ENCODE results near the gene BMP2K. TPM values are rescaled to one million over a fixed set of nuclear protein-coding genes. Genes with fewer than 3 reads are reported as not detected.
A peak's percentile ranks its signal among the peaks of the same experiment; 100 is the strongest.

BMP2K gene
- total and polyA plus RNA-seq, 8 donors, result 4.7 to 68.7 (median 17.0) TPM

DNA sequence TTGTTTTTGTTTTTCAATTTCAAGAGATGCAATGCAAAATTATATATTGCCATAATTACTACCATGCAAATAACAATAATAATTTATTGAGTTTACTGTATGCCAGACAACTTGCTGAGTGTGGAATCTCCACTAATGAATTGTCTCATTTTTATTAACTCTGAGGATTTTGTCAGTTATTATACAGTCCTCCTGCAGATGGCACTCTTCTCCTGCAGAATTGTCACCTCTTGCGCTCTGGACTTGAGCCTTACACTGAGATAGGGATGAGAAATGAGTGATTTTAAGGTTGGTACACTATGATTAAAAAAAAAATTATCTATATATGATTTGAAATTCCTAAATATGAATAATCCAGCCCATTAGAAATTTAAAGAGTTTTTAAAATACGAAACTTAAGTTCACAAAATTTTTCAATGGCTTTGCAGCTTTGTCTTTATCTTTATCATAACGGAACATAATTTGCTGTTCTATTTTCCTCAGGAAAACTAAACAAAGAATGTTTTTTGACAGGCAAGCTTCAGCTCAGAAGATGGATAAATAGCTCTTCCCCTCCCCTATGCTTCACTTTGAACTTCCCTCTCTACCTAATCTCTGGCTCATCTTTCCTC is 175.8 kb downstream of the BMP2K start:
- H3K4me1 ChIP-seq, result no peaks in the 10 kb centered on the region
- H3K27me3 ChIP-seq, result no peaks in the 10 kb centered on the region
- no peak overlapping the region for H3K27ac ChIP-seq
- intact Hi-C loops (cut with DNase I; ENCODE audit: low total_unique reads), result no loop called here
- no peak overlapping the region for H3K4me3 ChIP-seq
- 44 to 56% (median 48%) methylated on average over 3 of the region's 3 CpGs for WGBS, 5 donors
- H3K9me3 ChIP-seq, result no peaks in the 10 kb centered on the region
- DNase-seq, result peak in 1 of 2 donors; percentile 74
- no peaks in the 10 kb centered on the region for H3K36me3 ChIP-seq
- no peak for TF ChIP-seq POLR2A (IDR thresholded peaks at IDR 0.05)
- TF ChIP-seq POLR2AphosphoS5 (IDR thresholded peaks at IDR 0.05), result no peak
- TF ChIP-seq, protein P1, sequence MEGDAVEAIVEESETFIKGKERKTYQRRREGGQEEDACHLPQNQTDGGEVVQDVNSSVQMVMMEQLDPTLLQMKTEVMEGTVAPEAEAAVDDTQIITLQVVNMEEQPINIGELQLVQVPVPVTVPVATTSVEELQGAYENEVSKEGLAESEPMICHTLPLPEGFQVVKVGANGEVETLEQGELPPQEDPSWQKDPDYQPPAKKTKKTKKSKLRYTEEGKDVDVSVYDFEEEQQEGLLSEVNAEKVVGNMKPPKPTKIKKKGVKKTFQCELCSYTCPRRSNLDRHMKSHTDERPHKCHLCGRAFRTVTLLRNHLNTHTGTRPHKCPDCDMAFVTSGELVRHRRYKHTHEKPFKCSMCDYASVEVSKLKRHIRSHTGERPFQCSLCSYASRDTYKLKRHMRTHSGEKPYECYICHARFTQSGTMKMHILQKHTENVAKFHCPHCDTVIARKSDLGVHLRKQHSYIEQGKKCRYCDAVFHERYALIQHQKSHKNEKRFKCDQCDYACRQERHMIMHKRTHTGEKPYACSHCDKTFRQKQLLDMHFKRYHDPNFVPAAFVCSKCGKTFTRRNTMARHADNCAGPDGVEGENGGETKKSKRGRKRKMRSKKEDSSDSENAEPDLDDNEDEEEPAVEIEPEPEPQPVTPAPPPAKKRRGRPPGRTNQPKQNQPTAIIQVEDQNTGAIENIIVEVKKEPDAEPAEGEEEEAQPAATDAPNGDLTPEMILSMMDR (IDR thresholded peaks at IDR 0.05), result peak in 5 of 7 experiments; percentile 43 to 66 (median 56)

DNA sequence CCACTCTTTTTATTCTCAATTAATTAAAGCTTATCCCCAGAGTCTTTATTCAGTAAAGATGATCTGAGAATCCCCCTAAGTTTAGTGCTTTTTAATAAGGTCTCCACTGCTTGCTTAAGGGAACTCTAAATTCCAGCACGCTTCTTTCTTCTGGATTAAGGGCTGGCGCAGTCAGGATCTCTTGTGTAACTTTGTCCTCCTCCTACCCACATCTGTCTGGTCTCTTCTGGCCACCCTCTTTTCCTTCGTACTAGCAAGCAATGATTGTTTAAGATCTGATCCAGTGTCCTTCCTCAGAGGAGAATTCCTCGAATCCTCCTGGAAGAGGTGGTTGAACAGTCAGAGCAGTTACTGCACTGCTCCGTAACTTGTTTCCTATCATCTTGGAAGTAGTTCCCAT is 177.1 kb downstream of the BMP2K start:
- H3K27me3 ChIP-seq, result no peaks in the 10 kb centered on the region
- intact Hi-C loops (cut with DNase I; ENCODE audit: low total_unique reads), result no loop called here
- 83 to 95% (median 92%) methylated on average over 5 of the region's 5 CpGs for WGBS, 5 donors
- DNase-seq, result no peak
- H3K27ac ChIP-seq, result no peak overlapping the region
- H3K36me3 ChIP-seq, result no peaks in the 10 kb centered on the region
- no peak overlapping the region for H3K4me3 ChIP-seq
- H3K9me3 ChIP-seq, result no peaks in the 10 kb centered on the region
- no peaks in the 10 kb centered on the region for H3K4me1 ChIP-seq
- TF ChIP-seq, protein P1 (IDR thresholded peaks at IDR 0.05), result no peak
- TF ChIP-seq EP300 (IDR thresholded peaks at IDR 0.05), result no peak
- no peak for TF ChIP-seq POLR2AphosphoS5 (IDR thresholded peaks at IDR 0.05)
- no peak for TF ChIP-seq POLR2A (IDR thresholded peaks at IDR 0.05)

DNA sequence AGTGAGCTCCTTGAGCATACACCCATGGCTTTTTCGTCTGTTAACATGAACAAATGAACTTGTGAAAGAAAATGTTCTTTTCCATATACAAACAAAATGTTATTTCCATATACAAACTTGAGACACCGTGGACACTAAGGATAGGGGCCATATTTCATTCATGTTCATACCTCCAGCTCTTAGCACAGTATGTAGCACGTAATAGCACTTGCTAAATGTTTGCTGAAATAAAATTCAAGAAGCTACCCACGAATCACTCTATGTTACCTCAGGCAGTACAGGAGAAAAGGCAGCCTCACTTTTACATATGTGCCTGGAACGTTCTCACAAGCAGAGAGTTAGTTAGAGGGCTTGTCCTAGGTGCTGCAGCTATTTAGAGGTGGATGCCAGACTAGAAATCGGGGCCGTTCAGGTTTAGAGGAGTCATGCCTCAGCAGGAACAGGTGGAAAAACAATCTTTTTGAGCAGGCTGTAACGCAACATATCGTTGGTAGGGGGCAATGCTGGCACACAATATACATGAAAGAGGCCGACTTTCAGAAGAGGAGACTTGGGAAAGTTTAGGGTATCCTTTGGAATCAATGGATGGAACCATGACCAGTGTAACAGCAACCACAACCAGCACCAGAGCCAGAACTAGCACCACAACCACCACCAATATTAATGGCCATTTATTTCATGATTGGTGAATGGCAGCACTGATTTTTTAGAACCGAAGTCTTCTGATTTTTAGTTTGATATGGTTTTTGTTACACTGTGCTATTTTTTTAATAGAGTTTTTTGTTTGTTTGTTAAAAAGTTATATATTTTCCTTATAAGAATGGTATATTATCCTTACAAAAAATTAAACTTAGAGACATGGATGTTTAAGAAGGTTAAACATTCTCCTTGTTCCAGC is 177.9 kb downstream of the BMP2K start:
- intact Hi-C loops (cut with DNase I; ENCODE audit: low total_unique reads), result no loop called here
- Histone ChIP-seq H3K27ac (no peak overlapping the region), H3K27me3 (no peaks in the 10 kb centered on the region), H3K9me3 (no peaks in the 10 kb centered on the region), H3K4me3 (no peak overlapping the region), H3K36me3 (no peaks in the 10 kb centered on the region), H3K4me1 (no peaks in the 10 kb centered on the region)
- TF ChIP-seq, protein P1 (IDR thresholded peaks at IDR 0.05), result peak in 2 of 7 experiments; percentile 10 to 11
- TF ChIP-seq POLR2AphosphoS5 (IDR thresholded peaks at IDR 0.05), result no peak
- peak in 1 of 2 donors; percentile 54 for DNase-seq
- 34 to 48% (median 41%) methylated on average over 11 of the region's 11 CpGs for WGBS, 5 donors

DNA sequence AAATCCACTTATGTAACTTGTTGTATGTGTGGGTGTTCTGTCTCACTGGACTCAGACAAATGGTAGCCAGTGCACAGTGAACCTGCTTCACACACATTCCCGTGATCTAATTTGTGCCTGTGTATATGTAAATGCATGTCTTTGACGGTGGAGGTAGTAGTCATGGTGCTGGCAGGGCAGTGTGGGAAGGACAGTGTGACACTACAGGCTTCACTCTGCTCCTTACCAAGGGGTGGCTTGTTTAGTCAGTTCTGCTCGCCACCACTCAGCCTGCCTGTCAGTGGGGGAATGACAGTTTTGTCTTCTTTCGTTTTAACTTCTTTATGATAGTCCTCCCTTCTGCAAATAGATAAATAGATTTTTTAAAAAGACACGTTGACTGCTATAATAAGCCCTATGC is 180.8 kb downstream of the BMP2K start:
- Histone ChIP-seq H3K27me3 (no peaks in the 10 kb centered on the region), H3K4me1 (no peaks in the 10 kb centered on the region), H3K9me3 (no peaks in the 10 kb centered on the region), H3K27ac (no peak overlapping the region), H3K36me3 (no peaks in the 10 kb centered on the region), H3K4me3 (no peak overlapping the region)
- DNase-seq, result no peak
- 83 to 89% (median 87%) methylated on average over 5 of the region's 5 CpGs for WGBS, 5 donors
- intact Hi-C loops (cut with DNase I; ENCODE audit: low total_unique reads), result no loop called here
- no peak for TF ChIP-seq POLR2AphosphoS5 (IDR thresholded peaks at IDR 0.05)
- no peak for TF ChIP-seq POLR2A (IDR thresholded peaks at IDR 0.05)
- no peak for TF ChIP-seq EP300 (IDR thresholded peaks at IDR 0.05)
- TF ChIP-seq, protein P1 (IDR thresholded peaks at IDR 0.05), result no peak

Data from stomach (tissue), 9 donors.